ENCODE data around the gene HTR5A. TPM values are rescaled to one million over a fixed set of nuclear protein-coding genes. Genes with fewer than 3 reads are reported as not detected.

HTR5A gene
- total and polyA plus RNA-seq, 2 of the 13 experiments (the other 11 are each of a cell fraction or from before 2014, with no cell fraction given): not detected

DNA sequence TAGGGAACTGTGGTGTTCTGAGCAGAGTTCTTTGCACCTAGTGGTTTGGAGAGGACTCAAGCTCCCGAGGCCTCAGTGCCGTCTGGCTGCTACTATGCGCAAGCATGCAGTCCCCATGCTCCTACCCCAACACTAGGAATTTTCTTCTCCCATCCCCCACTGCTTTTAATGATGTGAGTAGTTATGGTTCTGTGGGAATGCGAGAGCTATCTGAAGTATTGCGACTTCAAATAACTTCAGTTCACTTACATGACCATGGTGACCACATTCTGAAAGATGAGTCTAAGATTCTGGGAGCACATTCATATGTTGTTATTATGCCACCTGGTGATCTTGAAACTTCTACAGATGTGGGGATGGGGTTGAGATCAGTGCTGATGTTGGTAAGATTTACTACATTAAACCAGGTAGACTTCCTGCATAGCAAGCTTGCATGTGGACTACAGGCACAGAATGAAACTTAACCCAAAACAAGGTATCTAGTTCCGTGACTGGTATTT is 24.6 kb downstream of the HTR5A start:
- no TSS peak for BruUV-seq (replicated peaks)
- 41% methylated on average over 6 of the region's 6 CpGs for WGBS (ENCODE audit: low lambda C conversion rate)
- in situ Hi-C loops (cut with HindIII; ENCODE audit: extremely low pct_ligation_motif_present, low pct_unique_long_range_greater_than_20kb) (no loop called here), intact Hi-C loops (cut with micrococcal nuclease; ENCODE audit: unreplicated experiment) (no loop called here)
- TF ChIP-seq SRSF9 (IDR thresholded peaks at IDR 0.05; ENCODE audit: borderline replicate concordance, insufficient read depth, low read depth, low read length, poor library complexity, severe bottlenecking) (no peak), RFX3 (CRISPR knock-in tag; IDR thresholded peaks at IDR 0.05) (no peak), ZNF772 (CRISPR knock-in tag; IDR thresholded peaks at IDR 0.05) (no peak), HHEX (CRISPR knock-in tag; IDR thresholded peaks at IDR 0.05) (no peak), ZNF7 (CRISPR knock-in tag; IDR thresholded peaks at IDR 0.05) (no peak), HOXA5 (CRISPR knock-in tag; IDR thresholded peaks at IDR 0.05) (no peak)
- CTCF ChIA-PET (ENCODE audit: low intra/inter-chr PET ratio, low total read pairs): no interaction called here
- Histone ChIP-seq H3K4me2 (ENCODE audit: low read depth, low read length) (no peak overlapping the region), H3K4me1 (ENCODE audit: insufficient read depth, low read length) (no peaks in the 10 kb centered on the region), H4K20me1 (ENCODE audit: insufficient read depth, low read length) (no peaks in the 10 kb centered on the region), H3K36me3 (replicated peaks in 1 of 2; ENCODE audit: control insufficient read depth in 1 of 2, insufficient read depth in 2 of 2, low read length in 2 of 2) (no peaks in the 10 kb centered on the region), H3K4me3 (replicated peaks in 1 of 3; ENCODE audit: insufficient read depth in 1 of 3, low read depth in 2 of 3, low read length in 3 of 3) (no peak overlapping the region), H3K9ac (ENCODE audit: insufficient read depth, low read depth, low read length) (no peak overlapping the region), H3K79me2 (ENCODE audit: insufficient read depth, low read length) (no peaks in the 10 kb centered on the region), H3K9me3 (ENCODE audit: low read length) (no peaks in the 10 kb centered on the region), H2AFZ (ENCODE audit: low read length) (no peak overlapping the region), H3K27me3 (ENCODE audit: control insufficient read depth in 1 of 2, insufficient read depth in 2 of 2, low read length in 2 of 2) (peaks cover 0 to 13% of the 10 kb centered on the region in 2 experiments; a peak in 1 of 5 replicates), H3K27ac (ENCODE audit: extremely low read length, insufficient read depth, low read length) (no peak overlapping the region)
- DNase-seq (ENCODE audit: low spot score) (no peak), ATAC-seq (no peak), FAIRE-seq (no peak)
- POLR2A ChIA-PET: no interaction called here

DNA sequence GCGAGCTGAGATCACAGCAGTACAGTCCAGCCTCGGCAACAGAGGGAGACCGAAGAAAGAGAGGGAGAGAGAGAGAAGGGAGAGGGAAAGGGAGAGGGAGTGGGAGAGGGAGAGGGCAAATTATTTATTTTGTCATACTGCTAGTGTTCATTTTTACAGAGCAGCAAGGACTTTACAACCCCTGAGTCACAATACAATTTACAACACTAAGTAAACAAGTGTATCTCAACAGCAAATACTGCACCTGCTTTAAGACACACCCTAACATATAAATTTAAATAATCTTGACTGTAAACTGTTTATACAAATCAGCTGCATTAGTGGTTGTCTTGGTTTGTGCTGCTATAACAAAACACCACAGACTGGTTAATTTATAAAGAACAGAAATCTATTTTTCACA is 27.2 kb downstream of the HTR5A start:
- ATAC-seq: no peak

More for the DNA sequence above, 27.2 kb downstream of the HTR5A start:
- TF ChIP-seq CHD2 (IDR thresholded peaks at IDR 0.05; ENCODE audit: low read depth, low read length) (no peak), SKI (IDR thresholded peaks at IDR 0.05; ENCODE audit: partially characterized antibody) (no peak), TBX2 (CRISPR knock-in tag; IDR thresholded peaks at IDR 0.05; ENCODE audit: borderline replicate concordance) (no peak), GPN1 (CRISPR knock-in tag; IDR thresholded peaks at IDR 0.05; ENCODE audit: borderline replicate concordance) (no peak), ZBTB7A (CRISPR knock-in tag; IDR thresholded peaks at IDR 0.05) (no peak), DNMT3B (CRISPR knock-in tag; conservative IDR thresholded peaks at IDR 0.05) (no peak), TMF1 (CRISPR knock-in tag; IDR thresholded peaks at IDR 0.05; ENCODE audit: low read depth) (no peak)
- TF ChIP-seq, protein P1, sequence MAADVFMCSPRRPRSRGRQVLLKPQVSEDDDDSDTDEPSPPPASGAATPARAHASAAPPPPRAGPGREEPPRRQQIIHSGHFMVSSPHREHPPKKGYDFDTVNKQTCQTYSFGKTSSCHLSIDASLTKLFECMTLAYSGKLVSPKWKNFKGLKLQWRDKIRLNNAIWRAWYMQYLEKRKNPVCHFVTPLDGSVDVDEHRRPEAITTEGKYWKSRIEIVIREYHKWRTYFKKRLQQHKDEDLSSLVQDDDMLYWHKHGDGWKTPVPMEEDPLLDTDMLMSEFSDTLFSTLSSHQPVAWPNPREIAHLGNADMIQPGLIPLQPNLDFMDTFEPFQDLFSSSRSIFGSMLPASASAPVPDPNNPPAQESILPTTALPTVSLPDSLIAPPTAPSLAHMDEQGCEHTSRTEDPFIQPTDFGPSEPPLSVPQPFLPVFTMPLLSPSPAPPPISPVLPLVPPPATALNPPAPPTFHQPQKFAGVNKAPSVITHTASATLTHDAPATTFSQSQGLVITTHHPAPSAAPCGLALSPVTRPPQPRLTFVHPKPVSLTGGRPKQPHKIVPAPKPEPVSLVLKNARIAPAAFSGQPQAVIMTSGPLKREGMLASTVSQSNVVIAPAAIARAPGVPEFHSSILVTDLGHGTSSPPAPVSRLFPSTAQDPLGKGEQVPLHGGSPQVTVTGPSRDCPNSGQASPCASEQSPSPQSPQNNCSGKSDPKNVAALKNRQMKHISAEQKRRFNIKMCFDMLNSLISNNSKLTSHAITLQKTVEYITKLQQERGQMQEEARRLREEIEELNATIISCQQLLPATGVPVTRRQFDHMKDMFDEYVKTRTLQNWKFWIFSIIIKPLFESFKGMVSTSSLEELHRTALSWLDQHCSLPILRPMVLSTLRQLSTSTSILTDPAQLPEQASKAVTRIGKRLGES (CRISPR knock-in tag; IDR thresholded peaks at IDR 0.05; ENCODE audit: borderline replicate concordance): no peak
- CTCF ChIA-PET (ENCODE audit: low intra/inter-chr PET ratio, low total read pairs): no interaction called here
- in situ Hi-C loops (cut with HindIII; ENCODE audit: extremely low pct_ligation_motif_present, low pct_unique_long_range_greater_than_20kb): no loop called here
- H3K9ac ChIP-seq (ENCODE audit: insufficient read depth, low read depth, low read length): no peak overlapping the region
- peaks cover 0 to 13% of the 10 kb centered on the region in 2 experiments; a peak in 1 of 5 replicates for H3K27me3 ChIP-seq (ENCODE audit: control insufficient read depth in 1 of 2, insufficient read depth in 2 of 2, low read length in 2 of 2)
- no peaks in the 10 kb centered on the region for H3K9me3 ChIP-seq (ENCODE audit: low read length)
- no peaks in the 10 kb centered on the region for H3K4me1 ChIP-seq (ENCODE audit: insufficient read depth, low read length)
- H2AFZ ChIP-seq (ENCODE audit: low read length): no peak overlapping the region
- FAIRE-seq (no peak), DNase-seq (ENCODE audit: low spot score) (no peak)
- no peaks in the 10 kb centered on the region for H3K79me2 ChIP-seq (ENCODE audit: insufficient read depth, low read length)
- H3K36me3 ChIP-seq (replicated peaks in 1 of 2; ENCODE audit: control insufficient read depth in 1 of 2, insufficient read depth in 2 of 2, low read length in 2 of 2): no peaks in the 10 kb centered on the region
- no peak overlapping the region for H3K4me3 ChIP-seq (replicated peaks in 1 of 3; ENCODE audit: insufficient read depth in 1 of 3, low read depth in 2 of 3, low read length in 3 of 3)
- no peak overlapping the region for H3K27ac ChIP-seq (ENCODE audit: extremely low read length, insufficient read depth, low read length)
- no peaks in the 10 kb centered on the region for H4K20me1 ChIP-seq (ENCODE audit: insufficient read depth, low read length)
- intact Hi-C loops (cut with micrococcal nuclease; ENCODE audit: unreplicated experiment): no loop called here
- POLR2A ChIA-PET: no interaction called here
- BruUV-seq (replicated peaks): no TSS peak
- H3K4me2 ChIP-seq (ENCODE audit: low read depth, low read length): no peak overlapping the region
- 5% methylated on average over 3 of the region's 3 CpGs for WGBS (ENCODE audit: low lambda C conversion rate)
